Stimulated activated CD4-positive, alpha-beta T cell treated with anti-CD3 and anti-CD28 coated beads, Interleukin-1b, Interleukin-23, amount 100 ng/mL, for 24 hours (primary cell): ENCODE data around the gene SYNGR4.
"Not testable (repeated sequence)": the region's sequence is repeated elsewhere in the genome, so short reads cannot be mapped to it uniquely, and the experiment has no call there.

Experiments
- DNase-seq, 4 experiments: peaks; one replicate each; pipeline ENCODE4 v3.0.0-alpha.2; 2020; ENCODE audit warnings: low read depth in 4 of 4, low spot score in 1 of 4

Gene SYNGR4

GRCh38 chr19:48370955-48371354 is 6.8 kb downstream of the SYNGR4 start:
- no peak for DNase-seq

GRCh38 chr19:48371367-48371766 is 7.2 kb downstream of the SYNGR4 start:
- DNase-seq = no peak

- not testable (repeated sequence) for DNase-seq
These were observed 7.6 kb downstream of the SYNGR4 start for GRCh38 chr19:48371771-48372170.

GRCh38 chr19:48372904-48373303 is 8.7 kb downstream of the SYNGR4 start:
- no peak for DNase-seq

- no peak for DNase-seq
These were observed 9.4 kb downstream of the SYNGR4 start for GRCh38 chr19:48373567-48373966.

GRCh38 chr19:48378194-48378570 is 14.0 kb downstream of the SYNGR4 start:
- DNase-seq = no peak

- no peak for DNase-seq
These were observed 14.9 kb downstream of the SYNGR4 start for GRCh38 chr19:48379058-48379457.

GRCh38 chr19:48381178-48381950 is 17.2 kb downstream of the SYNGR4 start:
- no peak for DNase-seq

- DNase-seq = no peak
These were observed 18.1 kb downstream of the SYNGR4 start for GRCh38 chr19:48382286-48382685.

- no peak for DNase-seq
These were observed 21.4 kb downstream of the SYNGR4 start for GRCh38 chr19:48385461-48386087.

GRCh38 chr19:48386981-48387380 is 22.8 kb downstream of the SYNGR4 start:
- no peak for DNase-seq

GRCh38 chr19:48390188-48391099 is 26.3 kb downstream of the SYNGR4 start:
- DNase-seq = peak in 2 of 4 experiments; percentile 41 to 53

GRCh38 chr19:48391100-48392005 is 27.2 kb downstream of the SYNGR4 start, which contains the start of gene KDELR1:
Gene KDELR1 (minus strand): TSS chr19:48391551. CDS start chr19:48391358, 193 bp downstream.
- DNase-seq = peak; percentile 47 to 65 (median 53)

- DNase-seq = not testable (repeated sequence)
These were observed 27.8 kb downstream of the SYNGR4 start for GRCh38 chr19:48392006-48392344.

GRCh38 chr19:48392860-48393558 is 28.8 kb downstream of the SYNGR4 start:
- no peak for DNase-seq

- no peak for DNase-seq
These were observed 29.6 kb downstream of the SYNGR4 start, which contains the start of gene GRIN2D for GRCh38 chr19:48393559-48394330. Gene GRIN2D (plus strand): TSS chr19:48393668. CDS start chr19:48398393, 4,725 bp downstream.

- no peak for DNase-seq
These were observed 30.4 kb downstream of the SYNGR4 start for GRCh38 chr19:48394331-48395169.

- no peak for DNase-seq
These were observed 30.9 kb downstream of the SYNGR4 start for GRCh38 chr19:48395170-48395455.
